Stimulated activated memory B cell treated with anti-CD40 and anti-IgM and Interleukin-4, amounts not matched to agents 10 μg/mL and 1 μg/mL and 100 μg/mL, for 72 hours (primary cell): Measurements from ENCODE around the gene MBD3L2.
A peak's percentile ranks its signal among the peaks of the same experiment; 100 is the strongest.
"Not testable (repeated sequence)": the region's sequence is repeated elsewhere in the genome, so short reads cannot be mapped to it uniquely, and the experiment has no call there.

ENCODE experiments used
- ATAC-seq: fragments of 150-1000 bp; cut with Tn5 transposase; 2 replicates; pipeline ENCODE4 v1.10.0; 2021
- H3K27ac Mint-ChIP-seq: one replicate; pipeline ENCODE4 v1.8.0; 2022; ENCODE audit warnings: mild to moderate bottlenecking, mixed read lengths
- H3K27me3 Mint-ChIP-seq: one replicate; pipeline ENCODE4 v1.8.0; 2022; ENCODE audit warnings: mixed read lengths
- H3K36me3 Mint-ChIP-seq: one replicate; pipeline ENCODE4 v1.8.0; 2022; ENCODE audit warnings: mixed read lengths
- H3K4me1 Mint-ChIP-seq: one replicate; pipeline ENCODE4 v1.8.0; 2022; ENCODE audit warnings: mixed read lengths
- H3K4me3 Mint-ChIP-seq: one replicate; pipeline ENCODE4 v1.8.0; 2022; ENCODE audit warnings: mild to moderate bottlenecking, moderate library complexity, mixed read lengths
- H3K9me3 Mint-ChIP-seq: one replicate; pipeline ENCODE4 v1.8.0; 2022; ENCODE audit warnings: mixed read lengths

MBD3L2 gene

GRCh38 chr19:7051421-7051820, 2.3 kb downstream of the MBD3L2 start:
- not testable (repeated sequence) for H3K4me3 Mint-ChIP-seq, H3K9me3 Mint-ChIP-seq, ATAC-seq, H3K27me3 Mint-ChIP-seq, H3K36me3 Mint-ChIP-seq, H3K4me1 Mint-ChIP-seq, H3K27ac Mint-ChIP-seq

- not testable (repeated sequence) for H3K27ac Mint-ChIP-seq, H3K4me1 Mint-ChIP-seq, H3K9me3 Mint-ChIP-seq, ATAC-seq, H3K4me3 Mint-ChIP-seq, H3K36me3 Mint-ChIP-seq, H3K27me3 Mint-ChIP-seq
Observed at GRCh38 chr19:7052896-7053295, 3.8 kb downstream of the MBD3L2 start.

- ATAC-seq, H3K4me1 Mint-ChIP-seq, H3K36me3 Mint-ChIP-seq, H3K9me3 Mint-ChIP-seq, H3K27me3 Mint-ChIP-seq, H3K4me3 Mint-ChIP-seq, H3K27ac Mint-ChIP-seq: not testable (repeated sequence)
Observed at GRCh38 chr19:7054635-7055368, 5.7 kb downstream of the MBD3L2 start.

- H3K27ac Mint-ChIP-seq, H3K4me3 Mint-ChIP-seq, H3K36me3 Mint-ChIP-seq, H3K4me1 Mint-ChIP-seq, ATAC-seq, H3K27me3 Mint-ChIP-seq, H3K9me3 Mint-ChIP-seq: not testable (repeated sequence)
Observed at GRCh38 chr19:7055679-7056078, 6.6 kb downstream of the MBD3L2 start.

- ATAC-seq, H3K4me3 Mint-ChIP-seq, H3K9me3 Mint-ChIP-seq, H3K4me1 Mint-ChIP-seq, H3K36me3 Mint-ChIP-seq, H3K27me3 Mint-ChIP-seq, H3K27ac Mint-ChIP-seq: not testable (repeated sequence)
Observed at GRCh38 chr19:7056371-7056770, 7.2 kb downstream of the MBD3L2 start.

GRCh38 chr19:7058576-7058975, 9.5 kb downstream of the MBD3L2 start, which contains the start of gene MBD3L3:
Gene MBD3L3, minus strand, starts transcription at chr19:7058676. Its CDS starts 71 bp downstream, at chr19:7058605.
- H3K27ac Mint-ChIP-seq, H3K27me3 Mint-ChIP-seq, ATAC-seq, H3K36me3 Mint-ChIP-seq, H3K4me1 Mint-ChIP-seq, H3K9me3 Mint-ChIP-seq, H3K4me3 Mint-ChIP-seq: not testable (repeated sequence)

GRCh38 chr19:7059977-7060376, 10.9 kb downstream of the MBD3L2 start:
- H3K27me3 Mint-ChIP-seq, H3K4me3 Mint-ChIP-seq, H3K27ac Mint-ChIP-seq, H3K4me1 Mint-ChIP-seq, H3K9me3 Mint-ChIP-seq, ATAC-seq, H3K36me3 Mint-ChIP-seq: not testable (repeated sequence)

GRCh38 chr19:7063339-7063738, 14.2 kb downstream of the MBD3L2 start:
- no peaks in the 10 kb centered on the region for H3K4me1 Mint-ChIP-seq
- peaks cover 3% of the 10 kb centered on the region for H3K9me3 Mint-ChIP-seq
- no peaks in the 10 kb centered on the region for H3K36me3 Mint-ChIP-seq
- H3K27ac Mint-ChIP-seq = no peak overlapping the region
- no peak overlapping the region for H3K4me3 Mint-ChIP-seq
- no peak for ATAC-seq
- no peaks in the 10 kb centered on the region for H3K27me3 Mint-ChIP-seq

GRCh38 chr19:7063764-7064418, 14.8 kb downstream of the MBD3L2 start:
- Mint-ChIP-seq H3K9me3 (peaks cover 3% of the 10 kb centered on the region), H3K27me3 (no peaks in the 10 kb centered on the region), H3K4me3 (no peak overlapping the region), H3K4me1 (peaks cover 3% of the 10 kb centered on the region), H3K27ac (no peak overlapping the region), H3K36me3 (no peaks in the 10 kb centered on the region)
- no peak for ATAC-seq

GRCh38 chr19:7067122-7067521, 18.0 kb downstream of the MBD3L2 start:
- not testable (repeated sequence) for H3K4me3 Mint-ChIP-seq, H3K36me3 Mint-ChIP-seq, H3K27me3 Mint-ChIP-seq

GRCh38 chr19:7067716-7068115, 18.6 kb downstream of the MBD3L2 start:
- peaks cover 13% of the 10 kb centered on the region for H3K4me1 Mint-ChIP-seq
- peaks cover 3% of the 10 kb centered on the region for H3K9me3 Mint-ChIP-seq
- no peak overlapping the region for H3K4me3 Mint-ChIP-seq
- ATAC-seq = no peak
- peaks cover 12% of the 10 kb centered on the region for H3K36me3 Mint-ChIP-seq
- H3K27me3 Mint-ChIP-seq = no peaks in the 10 kb centered on the region
- no peak overlapping the region for H3K27ac Mint-ChIP-seq

More at GRCh38 chr19:7067122-7067521, 18.0 kb downstream of the MBD3L2 start:
- H3K9me3 Mint-ChIP-seq, ATAC-seq, H3K4me1 Mint-ChIP-seq, H3K27ac Mint-ChIP-seq: not testable (repeated sequence)

GRCh38 chr19:7068599-7068998, 19.5 kb downstream of the MBD3L2 start:
- Mint-ChIP-seq H3K27me3 (no peaks in the 10 kb centered on the region), H3K4me1 (peaks cover 14% of the 10 kb centered on the region), H3K9me3 (peaks cover 3% of the 10 kb centered on the region), H3K36me3 (peaks cover 19% of the 10 kb centered on the region), H3K4me3 (peak overlapping the region; percentile 96), H3K27ac (peak overlapping the region; percentile 97)
- ATAC-seq = no peak

GRCh38 chr19:7069042-7069903, 20.2 kb downstream of the MBD3L2 start, which contains the start of gene ZNF557:
Gene ZNF557, plus strand, starts transcription at chr19:7069703. Its CDS starts 5,372 bp downstream, at chr19:7075075.
- ATAC-seq = peak; percentile 99

GRCh38 chr19:7069904-7070226, 20.7 kb downstream of the MBD3L2 start:
- peaks cover 3% of the 10 kb centered on the region for H3K9me3 Mint-ChIP-seq
- peaks cover 32% of the 10 kb centered on the region for H3K36me3 Mint-ChIP-seq
- peak overlapping the region; percentile 97 for H3K27ac Mint-ChIP-seq
- H3K4me3 Mint-ChIP-seq = peak overlapping the region; percentile 96
- peaks cover 14% of the 10 kb centered on the region for H3K4me1 Mint-ChIP-seq
- no peaks in the 10 kb centered on the region for H3K27me3 Mint-ChIP-seq
- ATAC-seq = no peak

More at GRCh38 chr19:7069042-7069903, 20.2 kb downstream of the MBD3L2 start, which contains the start of gene ZNF557:
- peak within 1 kb of the TSS; percentile 96 for H3K4me3 Mint-ChIP-seq
- H3K27ac Mint-ChIP-seq = peak within 1 kb of the TSS; percentile 97
- peaks cover 14% of the 10 kb centered on the region for H3K4me1 Mint-ChIP-seq
- H3K9me3 Mint-ChIP-seq = peaks cover 3% of the 10 kb centered on the region
- peaks cover 26% of the 10 kb centered on the region for H3K36me3 Mint-ChIP-seq
- no peaks in the 10 kb centered on the region for H3K27me3 Mint-ChIP-seq

- Mint-ChIP-seq H3K9me3 (no peaks in the 10 kb centered on the region), H3K27ac (no peak overlapping the region), H3K36me3 (peaks cover 59% of the 10 kb centered on the region), H3K27me3 (no peaks in the 10 kb centered on the region), H3K4me3 (no peak overlapping the region), H3K4me1 (peaks cover 14% of the 10 kb centered on the region)
- no peak for ATAC-seq
Observed at GRCh38 chr19:7072541-7072940, 23.4 kb downstream of the MBD3L2 start.
